HG03039 (cell line): ENCODE results near the gene NFATC2.

Experiments
- ATAC-seq: cut with Tn5 transposase; IDR thresholded peaks from one replicate; pipeline ENCODE4 v1.9.1; 2021; ENCODE audit warnings: mild to moderate bottlenecking, moderate library complexity; ENCODE audit not compliant: unreplicated experiment

NFATC2 gene

DNA sequence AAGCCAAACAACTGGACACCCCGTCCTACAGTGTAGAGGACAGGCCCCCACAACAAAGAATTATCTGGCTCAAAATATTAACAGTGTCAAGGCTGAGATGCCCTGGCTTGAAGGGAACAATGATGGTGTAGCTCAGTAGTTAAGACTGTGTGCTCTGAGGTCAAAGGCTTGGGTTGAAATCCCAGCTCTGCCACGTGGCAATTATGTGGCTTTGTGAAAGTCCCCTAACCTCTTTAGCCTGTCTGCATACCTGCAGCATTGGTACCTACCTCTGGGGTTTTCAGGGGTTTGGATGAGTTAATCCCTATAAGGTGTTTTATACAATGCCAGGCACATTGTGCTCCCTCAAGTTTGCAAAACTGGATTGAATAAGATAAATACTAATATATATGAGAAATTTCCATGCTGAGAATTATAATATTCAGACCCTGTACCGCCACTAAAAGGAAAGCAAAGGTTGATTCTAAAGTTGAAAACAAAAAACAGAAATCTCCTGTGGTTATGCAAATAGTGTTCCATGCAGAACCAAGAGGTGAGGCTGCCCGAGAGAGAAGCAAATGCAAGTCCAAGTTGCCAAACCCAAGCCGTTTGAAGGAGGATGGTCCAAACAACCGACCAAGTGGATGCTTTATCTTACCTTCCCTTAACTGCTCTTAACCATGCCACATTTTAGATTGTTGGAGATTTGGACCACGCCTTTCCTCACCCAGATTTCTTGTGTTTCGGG, 199.8 kb downstream of the NFATC2 start:
- no peak for ATAC-seq

DNA sequence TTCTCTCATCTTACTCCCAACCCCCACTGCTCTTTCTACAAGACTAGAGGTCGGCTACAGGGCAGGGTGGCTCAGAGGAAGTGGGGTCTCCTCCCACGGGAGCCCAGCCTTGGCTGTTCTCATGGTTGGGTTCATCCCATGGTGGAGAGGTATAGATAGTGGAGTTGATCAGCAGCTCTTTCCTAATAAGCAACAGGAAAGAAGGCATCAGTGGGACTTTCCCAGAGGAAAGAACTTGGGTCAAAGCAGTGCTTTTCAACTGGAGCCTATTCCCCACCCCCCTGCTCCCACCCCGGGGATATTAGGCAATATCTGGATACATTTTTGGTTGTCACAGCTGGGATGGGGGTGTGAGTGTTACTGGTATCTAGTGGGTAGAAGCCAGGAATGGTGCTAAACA, 200.9 kb downstream of the NFATC2 start:
- ATAC-seq, result no peak

DNA sequence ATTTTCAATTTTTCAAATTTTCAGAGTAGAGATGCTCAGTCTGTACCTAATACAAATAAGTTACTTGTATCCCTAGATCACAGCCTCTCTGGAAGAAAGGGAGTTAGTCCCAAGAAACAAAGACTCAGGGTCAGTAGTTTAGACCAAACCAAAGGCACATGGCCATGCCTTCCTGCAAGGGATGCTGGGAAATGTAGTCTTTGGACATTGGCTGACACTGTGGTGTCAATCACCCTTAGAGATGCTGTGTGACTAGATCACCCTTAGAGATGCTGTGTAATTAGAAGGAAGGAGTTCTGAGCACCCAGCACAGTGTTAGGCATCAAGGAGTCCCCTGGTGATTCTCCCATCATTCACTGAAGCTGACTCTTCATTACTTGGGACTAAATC, 202.1 kb downstream of the NFATC2 start:
- no peak for ATAC-seq

DNA sequence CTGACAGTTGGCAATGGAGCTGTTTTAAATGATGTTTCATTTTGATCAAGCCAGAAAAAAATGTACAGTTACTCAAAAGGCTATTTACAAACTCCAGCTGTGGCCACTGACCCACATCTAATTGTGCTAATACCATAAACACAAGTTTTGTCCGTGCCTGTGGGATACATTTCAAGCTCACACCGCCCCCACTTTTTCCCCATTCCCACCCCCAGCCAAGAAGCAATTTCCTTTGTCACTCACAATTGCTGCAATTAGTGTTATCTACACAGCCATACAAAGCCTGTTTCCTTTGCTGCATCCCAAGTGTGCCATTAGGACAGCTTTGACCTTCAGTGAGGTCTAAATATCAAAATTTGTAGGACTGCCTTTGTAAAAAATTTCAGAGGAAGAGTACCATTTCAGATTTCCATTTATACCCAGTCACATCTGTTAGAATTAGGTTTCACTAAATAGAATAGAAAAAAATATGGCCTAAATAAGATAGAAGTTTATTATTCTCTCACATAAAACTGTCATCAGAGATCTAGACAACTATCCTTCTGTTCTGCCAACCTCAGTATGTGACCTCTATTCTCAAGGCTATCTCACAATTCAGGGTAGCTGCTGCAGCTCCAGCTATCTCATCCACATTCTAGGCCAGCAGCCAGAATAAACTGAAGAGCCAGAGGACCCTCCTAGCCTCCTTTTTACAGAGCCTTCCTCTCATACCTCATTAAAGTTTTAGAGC, 202.6 kb downstream of the NFATC2 start:
- ATAC-seq, result no peak

DNA sequence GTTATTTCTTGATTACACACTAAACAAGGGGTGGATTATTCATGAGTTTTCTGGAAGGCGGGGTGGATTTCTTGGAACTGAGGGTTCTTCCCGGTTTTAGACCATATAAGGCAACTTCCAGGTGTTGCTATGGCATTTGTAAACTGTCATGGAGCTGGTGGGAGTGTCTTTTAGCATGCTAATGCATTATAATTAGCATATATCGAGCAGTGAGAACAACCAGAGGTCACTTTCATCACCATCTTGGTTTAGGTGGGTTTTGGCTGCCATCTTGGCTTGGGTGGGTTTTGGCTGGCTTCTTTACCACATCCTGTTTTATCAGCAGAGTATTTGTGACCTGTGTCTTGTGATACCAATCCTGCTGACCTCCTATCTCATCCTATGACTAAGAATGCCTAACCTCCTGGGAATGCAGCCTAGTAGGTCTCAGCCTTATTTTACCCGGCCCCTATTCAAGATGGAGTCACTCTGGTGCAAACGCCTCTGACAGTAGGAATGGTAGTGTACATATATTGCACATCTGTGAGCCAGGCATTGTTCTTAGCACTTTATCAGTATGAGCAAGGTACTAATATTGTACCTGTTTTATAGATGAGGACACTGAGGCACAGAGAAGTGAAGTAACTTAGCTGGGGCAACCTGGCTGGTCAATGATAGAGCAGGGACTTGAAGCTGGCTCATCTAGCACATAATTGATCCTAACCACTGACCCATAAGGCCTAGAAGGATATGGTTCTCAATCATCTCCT, 203.7 kb downstream of the NFATC2 start:
- no peak for ATAC-seq

DNA sequence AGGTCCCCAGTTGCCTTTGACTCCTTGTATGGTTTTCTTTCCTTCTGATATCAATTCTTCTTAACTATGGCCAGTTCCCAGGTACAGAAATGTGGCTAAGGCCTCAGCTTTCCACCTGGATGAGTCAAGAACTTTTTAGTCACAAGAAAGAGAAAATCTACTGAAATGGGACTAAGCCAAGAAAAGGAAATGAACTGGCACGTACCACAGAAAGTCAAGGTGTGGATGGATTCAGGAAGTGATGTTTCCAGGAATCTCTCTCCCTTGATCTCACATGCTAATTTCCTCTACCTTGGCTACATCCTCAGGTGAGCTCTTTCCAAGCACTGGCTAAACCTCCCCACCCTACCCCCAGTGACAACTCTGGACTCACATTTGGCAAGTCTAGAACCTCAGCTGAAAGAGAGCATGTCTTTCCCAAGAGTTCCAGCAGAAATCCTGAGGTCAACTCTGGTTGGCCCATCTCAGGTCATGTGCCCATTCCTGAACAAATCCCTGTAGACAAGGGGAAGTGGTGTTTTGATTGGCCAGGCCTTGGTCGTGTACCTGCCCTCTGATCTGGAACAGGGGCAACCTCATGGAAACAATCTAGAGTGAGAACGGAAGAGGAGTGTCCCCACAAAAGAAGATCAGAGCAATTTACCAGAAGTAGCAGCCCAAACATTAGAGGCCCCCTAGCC, 205.3 kb downstream of the NFATC2 start:
- ATAC-seq, result no peak
